Inflammatory macrophage (primary cell): ENCODE measurements around the gene SPNS1.

Experiments used
- DNase-seq, 2 donors: peaks; one replicate each; pipeline ENCODE4 v3.0.0-alpha.2; 2020 to 2022

SPNS1 gene

DNA sequence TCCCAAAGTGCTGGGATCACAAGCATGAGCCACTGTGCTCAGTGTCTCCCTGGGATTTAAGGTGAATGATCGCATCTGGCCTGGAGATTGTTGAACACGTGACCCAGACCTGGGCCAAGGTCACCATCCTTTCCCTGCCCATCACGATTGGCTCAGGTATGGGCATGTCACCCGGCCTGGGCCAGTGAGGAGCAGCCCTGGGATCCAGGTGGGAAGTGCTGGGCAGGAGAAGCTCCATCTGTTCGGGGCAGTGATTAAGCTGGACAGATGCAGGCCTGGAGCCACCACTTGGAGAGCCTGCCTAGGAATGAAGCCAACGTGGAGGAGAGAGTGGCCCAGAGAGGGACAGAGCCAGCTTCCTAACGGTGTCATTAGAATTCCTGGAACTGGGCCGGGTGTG, 17.1 kb downstream of the SPNS1 start:
- no peak for DNase-seq

DNA sequence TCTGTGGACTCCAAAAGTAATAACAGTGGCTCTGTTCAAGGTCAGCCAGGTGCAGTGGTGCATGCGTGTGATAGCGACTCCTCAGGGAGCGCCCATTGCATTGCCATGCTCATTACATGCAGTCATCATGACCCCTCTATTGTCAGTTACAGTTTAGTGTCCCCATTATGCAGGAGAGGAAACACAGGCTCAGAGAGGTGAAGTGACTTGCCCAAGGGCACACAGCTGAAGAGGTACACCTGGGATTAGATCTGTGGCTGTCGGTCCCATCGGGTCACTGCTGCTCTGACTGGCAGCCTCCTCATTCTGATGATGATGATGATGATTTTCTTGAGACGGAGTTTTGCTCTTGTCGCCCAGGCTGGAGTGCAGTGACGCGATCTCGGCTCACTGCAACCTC, 17.9 kb downstream of the SPNS1 start:
- DNase-seq: no peak

DNA sequence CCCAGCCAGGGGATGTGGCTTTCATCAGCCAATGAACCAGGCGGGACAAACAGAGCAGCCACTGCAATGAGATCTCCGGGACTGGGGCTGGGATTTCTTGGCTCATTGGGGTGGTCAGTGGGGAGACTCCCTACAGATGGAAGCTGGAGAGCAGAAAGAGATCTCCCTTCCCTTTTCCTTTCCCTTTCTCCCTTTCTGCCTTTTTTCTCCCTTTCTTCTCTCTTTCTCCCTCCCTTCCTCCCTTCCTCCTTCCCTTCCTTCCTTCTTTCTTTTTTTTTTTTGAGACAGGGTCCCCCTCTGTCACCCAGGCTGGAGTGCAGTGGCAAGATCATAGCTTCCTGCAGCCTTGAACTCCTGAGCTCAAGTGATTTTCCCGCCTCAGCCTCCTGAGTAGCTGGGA, 24.3 kb downstream of the SPNS1 start:
- DNase-seq: no peak

DNA sequence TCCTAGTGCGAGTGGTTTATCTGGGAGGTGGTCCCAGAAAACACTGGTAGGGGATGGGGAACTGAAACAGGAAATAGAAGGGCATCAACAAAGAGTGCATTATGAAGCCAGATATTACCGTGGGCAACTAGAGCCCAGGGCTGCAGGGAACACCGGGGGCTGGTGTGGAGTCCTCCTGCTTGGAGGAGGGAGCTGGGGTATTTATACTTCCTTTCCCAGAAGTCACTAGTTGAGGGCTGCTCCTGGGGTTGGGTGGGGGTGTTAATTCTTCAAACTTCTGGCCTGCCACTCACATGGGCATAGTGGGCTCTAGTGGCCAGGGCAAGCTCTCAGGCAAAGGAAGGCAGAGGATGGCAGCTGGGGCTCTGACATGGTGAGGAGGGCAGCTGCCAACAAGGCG, 25.0 kb downstream of the SPNS1 start:
- no peak for DNase-seq

DNA sequence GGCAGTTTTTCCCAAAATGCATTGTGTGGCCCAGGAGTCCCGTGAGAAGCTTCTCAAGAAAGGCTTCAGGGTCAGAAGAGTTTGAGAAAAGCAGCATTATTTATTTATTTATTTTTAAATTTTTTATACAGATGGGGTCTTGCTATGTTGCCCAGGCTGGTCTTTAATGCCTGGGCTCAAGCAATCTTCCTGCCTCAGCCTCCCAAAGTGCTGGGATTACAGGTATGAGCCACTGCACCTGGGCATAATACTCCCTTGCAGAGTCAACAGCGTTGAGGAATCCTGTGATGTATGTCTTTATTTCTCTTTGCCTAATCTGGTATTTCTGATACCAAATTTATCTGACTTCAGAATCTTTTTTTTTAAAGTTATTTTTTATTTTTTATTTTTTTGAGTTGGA, 25.4 kb downstream of the SPNS1 start:
- DNase-seq: no peak

DNA sequence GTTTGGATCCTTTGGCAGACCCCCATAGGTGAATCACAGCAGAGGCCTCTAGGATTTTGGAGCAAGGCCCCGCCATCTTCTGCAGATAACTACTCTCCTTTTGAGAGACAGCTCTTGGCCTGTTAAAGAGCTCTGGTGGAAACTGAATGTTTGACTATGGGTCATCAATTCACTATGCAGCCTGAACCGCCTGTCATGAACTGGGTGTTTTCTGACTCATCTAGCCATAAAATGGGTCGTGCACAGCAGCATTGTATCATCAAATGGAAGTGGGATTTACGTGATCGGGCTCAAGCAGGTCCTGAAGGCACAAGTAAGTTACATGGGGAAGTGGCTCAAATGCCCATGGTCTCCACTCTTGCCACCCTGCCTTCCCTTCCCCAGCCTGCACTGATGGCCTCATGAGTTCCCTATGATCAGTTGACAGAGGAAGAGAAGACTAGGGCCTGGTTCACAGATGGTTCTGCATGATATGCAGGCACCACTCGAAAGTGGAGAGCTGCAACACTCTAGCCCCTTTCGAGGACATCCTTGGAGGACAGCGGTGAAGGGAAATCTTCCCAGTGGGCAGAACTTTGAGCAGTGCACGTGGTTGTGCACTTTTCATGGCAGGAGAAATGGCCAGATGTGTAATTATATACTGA, 30.0 kb downstream of the SPNS1 start:
- peak in 1 of 2 donors; percentile 36 for DNase-seq

DNA sequence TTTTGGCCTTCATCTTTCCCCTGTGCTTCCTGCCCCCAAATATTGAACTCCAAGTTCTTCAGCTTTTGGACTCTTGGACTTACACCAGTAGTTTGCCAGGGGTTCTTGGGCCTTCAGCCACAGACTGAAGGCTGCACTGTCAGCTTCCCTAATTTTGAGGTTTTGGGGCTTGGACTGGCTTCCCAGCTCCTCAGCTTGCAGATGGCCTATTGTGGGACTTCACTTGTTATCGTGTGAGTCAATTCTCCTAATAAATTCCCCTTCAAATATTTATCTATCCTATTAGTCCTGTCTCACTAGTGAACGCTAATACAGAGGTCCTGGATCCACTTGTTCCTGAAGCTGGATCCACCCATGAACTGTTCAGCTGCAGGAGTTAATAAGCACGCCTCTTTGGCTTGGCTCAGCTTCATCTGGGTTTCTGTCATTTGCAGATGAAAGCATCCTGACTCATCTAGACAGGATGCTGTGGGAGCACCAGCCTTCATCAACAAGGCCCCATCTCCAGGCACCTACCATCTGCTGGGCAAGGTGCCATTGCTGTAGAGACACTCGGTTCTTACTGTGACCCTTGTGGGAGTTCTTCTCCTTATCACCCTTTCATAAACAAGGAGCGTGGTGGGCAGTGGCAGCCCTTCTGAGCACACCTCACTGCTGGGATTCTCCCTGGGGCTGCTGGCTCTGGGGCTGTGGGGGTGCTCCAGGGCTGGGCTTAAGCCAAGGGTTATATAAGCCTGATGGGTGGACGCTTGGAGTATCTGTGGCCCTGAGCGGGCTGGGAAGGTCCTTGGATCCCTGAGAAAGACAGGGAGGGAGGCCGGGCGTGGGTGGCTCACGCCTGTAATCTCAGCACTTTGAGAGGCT, 33.4 kb downstream of the SPNS1 start:
- DNase-seq: peak; percentile 53 to 81

DNA sequence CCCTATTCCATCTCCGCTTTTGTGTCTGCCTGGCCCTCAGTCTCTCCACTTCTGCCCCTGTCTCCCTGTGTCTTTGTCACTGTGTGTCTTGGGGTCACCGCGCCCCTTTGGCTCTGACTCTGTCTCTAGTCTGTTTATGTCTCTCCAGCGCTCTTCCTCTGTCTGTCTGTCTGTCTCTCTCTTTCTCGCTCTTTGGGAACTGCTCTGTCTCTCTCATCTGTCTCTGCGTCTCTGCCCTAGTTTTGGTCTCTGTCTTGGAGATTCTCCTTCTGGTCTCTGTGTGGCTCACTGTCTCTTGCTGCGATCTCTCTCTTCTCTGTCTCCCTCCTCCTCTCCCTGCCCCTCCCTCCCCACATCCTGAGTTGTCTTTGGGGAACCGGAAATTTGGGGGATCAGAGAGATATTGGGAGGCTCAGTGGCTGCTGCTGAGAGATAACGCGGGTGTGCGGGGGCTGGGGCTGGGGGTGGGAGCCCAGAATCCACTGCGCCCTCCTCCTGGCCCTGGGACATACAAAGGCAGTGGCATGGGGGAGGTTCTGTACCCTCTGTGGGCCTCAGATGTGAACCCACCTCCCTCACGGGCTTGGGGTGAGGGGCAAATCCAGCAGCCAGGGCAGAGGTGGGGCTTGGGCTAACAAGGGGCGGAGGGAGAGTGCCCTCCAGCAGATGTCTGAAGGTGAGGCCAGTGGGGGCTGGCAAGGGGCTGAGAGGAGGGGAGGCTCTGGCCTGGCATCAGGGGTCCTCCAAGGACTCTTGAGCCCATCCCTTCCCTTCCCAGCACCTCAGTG, 34.7 kb downstream of the SPNS1 start:
- peak in 1 of 2 donors; percentile 20 for DNase-seq

DNA sequence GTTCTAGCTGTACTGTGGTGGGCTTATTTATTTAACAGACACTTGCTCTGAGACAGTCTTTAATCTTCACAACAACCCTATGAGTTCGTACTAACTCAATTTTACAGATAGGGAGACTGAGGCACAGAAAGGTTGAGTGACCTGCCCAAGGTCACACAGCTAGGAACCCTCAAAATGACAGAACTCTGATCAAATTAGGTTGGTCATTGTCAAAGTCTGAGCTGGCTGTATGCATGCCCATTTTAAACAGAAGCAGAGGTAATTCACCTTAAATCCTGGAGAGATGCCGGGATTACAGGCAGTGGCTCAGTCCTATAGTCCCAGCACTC, 35.2 kb downstream of the SPNS1 start:
- DNase-seq: no peak

DNA sequence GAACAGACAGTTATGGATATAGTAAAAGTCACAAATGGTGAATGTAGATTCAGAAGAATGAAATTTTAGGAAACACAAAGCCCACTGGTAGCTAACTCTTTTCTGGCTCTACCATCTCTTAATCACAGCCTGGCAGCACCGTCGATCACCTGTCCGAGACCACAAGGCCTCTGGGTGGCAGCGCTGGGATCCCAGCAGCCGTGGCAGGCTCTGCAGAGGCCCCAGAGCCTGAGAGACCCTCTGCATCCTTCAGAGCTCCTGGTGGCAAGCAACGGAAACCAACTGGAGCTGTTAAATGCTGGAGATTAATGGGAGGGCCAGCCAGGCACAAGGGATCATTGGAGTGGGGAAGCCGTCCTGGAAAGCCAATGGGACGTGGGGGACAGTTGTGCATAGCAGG, 36.5 kb downstream of the SPNS1 start:
- no peak for DNase-seq

DNA sequence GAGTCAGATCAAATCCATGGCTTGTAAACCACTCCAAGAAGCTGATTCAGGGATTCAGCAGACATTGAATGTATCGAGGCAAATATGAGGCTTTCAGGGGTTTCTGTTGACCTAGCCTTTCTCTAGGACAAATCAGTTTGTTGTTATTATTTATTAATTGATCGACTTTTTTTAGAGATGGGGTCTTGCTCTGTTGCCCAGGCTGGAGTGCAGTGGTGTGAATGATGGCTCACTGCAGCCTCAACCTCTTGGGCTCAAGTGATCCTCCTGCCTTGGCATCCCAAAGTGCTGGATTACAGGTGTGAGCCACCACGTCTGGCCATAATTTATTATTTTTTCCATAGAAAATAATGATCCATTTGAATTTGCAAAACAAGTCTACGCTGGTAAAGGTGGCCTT, 37.3 kb downstream of the SPNS1 start:
- no peak for DNase-seq

DNA sequence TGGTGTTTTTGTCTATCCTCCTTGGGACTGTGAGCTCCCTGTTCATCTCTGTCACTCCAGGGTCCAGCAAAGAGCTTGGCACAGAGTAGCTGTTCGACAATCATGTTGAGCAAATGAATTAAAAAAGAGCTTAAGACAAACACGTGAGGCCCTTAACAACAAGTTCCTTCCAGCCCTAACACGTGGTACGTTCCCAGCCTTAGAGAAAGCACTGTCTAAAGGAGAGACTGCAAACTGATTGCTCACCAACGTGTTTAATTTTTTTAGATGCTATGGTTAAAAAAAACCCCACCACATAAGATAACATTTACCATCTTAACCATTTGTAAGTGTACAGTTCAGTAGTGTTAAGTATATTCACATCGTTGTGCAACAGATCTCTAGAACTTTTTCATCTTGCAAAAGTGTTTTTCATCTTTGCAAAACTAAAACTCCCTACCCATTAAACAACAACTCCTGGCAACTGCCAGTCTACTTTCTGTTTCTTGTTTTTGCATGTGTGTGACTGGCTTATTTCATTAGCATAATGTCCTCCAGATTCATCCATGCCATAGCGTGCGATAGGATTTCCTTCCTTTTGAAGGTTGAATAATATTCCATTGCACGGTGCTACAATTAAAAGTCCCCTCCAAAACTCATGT, 38.5 kb downstream of the SPNS1 start:
- DNase-seq: peak; percentile 42 to 53

DNA sequence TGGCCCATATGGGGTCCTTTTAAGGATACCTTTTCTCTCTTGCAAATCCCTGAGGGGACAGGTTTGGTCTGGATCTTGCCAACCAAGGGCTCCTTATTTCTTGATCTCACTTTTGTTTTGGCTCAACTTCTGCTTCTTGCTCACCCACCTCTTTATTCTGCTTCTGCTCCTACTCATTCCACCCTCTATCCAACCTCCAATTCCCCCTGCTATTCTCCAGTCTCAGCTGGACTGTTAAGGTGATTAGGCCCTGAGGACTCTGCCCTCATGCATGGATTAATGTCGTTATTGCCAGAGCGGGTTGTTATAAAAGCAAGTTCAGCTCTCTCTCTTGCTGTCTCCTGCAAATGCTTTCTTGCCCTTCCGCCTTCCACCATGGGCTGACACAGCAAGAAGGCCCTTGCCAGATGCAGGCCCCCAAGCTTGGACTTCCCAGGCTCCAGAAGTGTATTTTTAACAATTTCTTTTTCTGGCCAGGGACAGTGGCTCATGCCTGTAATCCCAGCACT, 40.0 kb downstream of the SPNS1 start:
- peak; percentile 30 to 48 for DNase-seq

DNA sequence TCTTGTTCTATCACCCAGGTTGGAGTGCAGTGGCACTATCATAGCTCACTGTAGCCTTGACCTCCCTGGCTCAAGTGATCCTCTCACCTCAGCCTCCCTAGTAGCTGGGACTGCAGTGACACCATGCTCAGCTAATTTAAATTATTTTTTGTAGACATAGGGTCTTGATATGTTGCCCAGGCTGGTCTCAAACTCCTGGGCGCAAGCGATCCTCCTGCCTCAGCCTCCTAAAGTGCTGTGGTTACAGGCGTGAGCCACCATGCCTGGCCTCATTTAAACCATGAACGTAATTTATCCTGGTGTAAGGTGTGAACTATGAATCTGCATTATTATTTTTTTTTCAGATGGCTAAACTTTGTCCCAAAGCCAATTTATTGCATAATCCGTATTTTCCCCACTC, 47.6 kb downstream of the SPNS1 start:
- DNase-seq: no peak

DNA sequence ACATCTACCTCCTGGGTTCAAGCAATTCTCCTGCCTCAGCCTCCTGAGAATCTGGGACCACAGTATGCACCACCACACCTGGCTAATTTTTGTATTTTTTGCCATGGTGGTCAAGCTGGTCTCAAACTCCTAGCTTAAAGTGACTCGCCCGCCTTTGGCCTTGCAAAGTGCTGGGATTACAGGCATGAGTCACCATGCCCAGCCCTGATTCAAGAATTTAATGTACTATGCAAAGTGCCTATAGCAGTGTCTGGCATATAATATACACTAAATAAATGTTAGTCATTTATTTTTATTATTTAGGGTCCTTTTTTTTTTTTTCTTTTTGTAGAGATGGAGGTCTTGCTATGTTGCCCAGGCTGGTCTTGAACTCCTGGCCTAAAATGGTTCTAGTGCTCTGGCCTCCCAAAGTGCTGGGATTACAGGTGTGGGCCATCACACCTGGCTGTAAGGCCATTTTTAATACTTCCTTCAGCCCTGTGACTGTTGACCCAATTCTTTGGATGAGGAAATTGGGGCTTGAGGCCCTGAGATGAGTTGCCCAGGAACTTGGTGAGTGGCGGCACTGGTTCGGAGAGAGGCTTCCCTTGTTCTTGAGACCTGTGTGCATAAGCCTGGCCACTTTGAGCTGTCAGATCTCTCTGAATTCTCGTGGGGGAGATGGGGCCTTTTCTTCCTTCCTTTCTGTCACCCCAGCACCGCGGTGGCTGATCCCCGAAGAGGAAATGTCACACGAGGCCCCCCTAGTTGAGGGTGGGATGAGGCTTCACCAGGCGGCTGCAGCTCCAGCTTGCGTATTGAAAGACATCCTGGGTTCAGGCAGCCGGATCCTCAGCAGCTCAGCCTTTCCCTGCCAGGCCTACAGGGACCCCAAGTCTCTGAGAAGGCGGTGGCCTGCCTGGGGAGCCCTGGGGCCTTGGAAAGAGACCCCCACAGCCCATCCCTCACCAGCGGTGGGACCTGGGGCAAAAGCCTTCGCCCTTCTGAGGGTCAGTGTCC, 49.0 kb downstream of the SPNS1 start:
- peak; percentile 8 to 17 for DNase-seq

DNA sequence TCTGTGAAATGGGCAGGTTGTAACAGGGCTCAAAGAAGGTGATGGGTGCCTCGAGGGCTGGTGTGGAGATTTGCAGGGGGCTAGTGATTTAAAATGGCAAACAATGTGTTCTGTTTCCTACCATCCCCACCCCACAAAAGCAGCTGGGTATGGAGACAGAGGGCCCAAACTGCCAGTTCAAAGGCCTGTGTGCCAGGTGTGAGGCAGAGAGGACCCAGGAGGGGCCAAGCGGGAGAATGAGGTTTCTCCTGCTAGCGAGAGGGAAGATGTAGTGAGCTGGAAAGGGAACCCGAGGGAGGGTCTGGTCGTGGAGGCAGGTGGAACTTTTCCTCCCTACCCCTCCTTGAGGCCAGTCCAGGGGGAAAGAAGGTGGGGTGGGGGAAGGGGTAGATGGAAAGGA, 49.7 kb downstream of the SPNS1 start:
- DNase-seq: no peak

DNA sequence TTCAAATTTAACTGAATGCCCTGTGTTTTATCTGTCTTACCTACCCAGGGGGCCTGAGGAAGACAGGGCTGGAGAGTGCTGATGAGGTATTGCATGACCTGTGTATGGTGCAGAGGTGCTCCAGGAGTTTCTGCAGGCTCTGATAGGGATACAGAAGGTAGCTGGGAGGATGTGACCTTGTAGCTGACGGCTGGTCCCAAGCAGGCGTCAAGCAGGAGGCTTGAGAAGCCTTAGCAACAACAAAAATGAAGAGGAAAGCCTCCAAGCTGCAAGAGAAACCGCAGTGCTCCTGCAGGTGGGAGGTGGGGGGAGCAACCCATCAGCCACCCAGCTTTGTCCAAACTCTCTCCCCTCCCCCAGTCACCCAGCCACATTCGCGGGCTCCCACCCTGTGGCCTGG, 50.6 kb downstream of the SPNS1 start:
- DNase-seq: no peak

DNA sequence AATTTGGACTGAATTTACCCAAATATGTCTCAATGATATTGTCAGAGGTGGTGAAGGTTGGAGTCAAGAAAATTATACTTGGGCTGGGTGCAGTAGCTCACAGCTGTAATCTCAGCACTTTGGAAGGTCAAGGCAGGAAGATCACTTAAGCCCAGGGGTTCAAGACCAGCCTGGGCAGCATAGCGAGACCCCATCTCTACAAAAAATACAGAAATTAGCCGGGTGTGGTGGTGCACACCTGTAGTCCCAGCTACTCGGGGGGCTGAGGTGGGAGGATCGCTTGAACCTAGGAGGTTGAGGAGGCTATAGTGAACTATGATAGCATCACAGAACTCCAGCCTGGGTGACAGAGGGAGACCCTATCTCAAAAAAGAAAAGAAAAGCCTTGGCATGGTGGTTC, 51.2 kb downstream of the SPNS1 start:
- DNase-seq: no peak

DNA sequence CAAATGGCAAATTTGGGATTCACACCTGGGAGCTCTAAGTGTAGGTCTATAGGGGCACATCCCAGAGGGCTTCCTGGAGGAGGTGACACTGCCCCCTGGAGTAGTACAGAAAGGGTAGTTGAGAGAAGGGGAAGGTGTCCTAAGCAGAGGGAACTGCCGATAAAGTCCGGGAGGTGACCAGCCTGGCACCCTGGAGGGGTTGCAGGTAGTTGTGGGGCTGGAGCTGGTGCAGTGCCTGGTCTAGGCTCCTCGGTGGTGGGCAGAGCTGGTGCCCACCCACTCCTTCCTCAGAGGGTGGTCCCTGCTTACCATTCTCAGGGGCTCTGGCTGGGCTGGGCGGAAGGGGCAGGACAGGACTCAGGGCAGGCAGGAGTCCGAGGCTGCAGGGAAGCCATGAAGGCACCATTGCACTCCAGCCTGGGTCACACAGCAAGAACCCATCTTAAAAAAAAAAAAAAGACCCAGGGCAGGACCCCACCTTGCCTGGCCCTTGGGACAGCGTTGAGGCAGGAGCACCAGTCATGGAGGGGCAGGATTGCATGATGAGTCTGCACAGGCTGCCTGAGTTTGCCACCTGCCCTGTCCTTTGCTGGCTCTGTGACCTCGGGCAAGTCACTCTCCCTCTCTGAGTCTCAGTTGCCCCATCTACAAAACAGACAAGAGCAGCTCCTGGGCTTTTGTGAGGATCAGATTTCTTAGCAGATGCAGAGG, 54.0 kb downstream of the SPNS1 start:
- no peak for DNase-seq

DNA sequence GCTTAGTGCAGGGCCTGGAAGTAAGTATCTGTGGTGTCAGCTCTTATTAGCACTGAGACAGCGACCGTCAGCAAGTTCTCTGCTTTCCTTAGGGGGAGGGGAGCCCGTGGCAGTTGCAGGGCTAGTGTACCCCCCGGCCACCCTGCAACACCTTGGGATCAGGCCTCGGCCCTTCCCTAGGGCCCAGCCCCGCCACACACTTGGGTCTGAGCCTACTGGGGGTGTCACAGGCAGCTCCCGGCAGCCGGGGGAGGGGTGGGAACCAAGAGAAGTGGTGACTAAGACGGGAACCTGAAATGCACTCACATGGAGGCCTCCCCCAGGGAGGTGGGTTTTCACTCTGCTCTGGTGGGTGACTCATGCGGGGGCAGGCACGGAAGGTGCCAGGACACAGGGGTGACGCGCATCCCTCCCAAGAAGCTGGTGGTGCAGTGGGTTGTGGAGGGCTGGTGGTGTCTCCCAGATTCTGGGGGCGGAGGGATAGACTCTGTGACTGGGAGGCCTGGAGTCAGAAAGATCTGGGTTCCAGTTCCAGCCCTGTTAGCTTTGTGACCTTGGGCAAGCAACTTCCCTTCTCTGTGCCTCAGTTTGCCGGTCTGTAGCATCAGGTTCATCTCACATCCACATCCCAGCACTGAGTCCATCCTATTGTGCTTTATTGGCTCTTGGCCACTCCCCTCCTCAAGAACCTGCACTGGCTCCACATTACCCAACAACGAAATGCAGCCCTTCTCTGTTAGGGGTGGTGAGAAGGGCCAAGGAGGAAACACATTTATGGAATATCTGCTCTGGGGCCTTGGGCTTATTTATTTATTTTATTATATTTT, 54.8 kb downstream of the SPNS1 start:
- peak; percentile 27 to 74 for DNase-seq
